ENCODE measurements around the gene NUP214. TPM values are rescaled to one million over a fixed set of nuclear protein-coding genes. Genes with fewer than 3 reads are reported as not detected.
A peak's percentile ranks its signal among the peaks of the same experiment; 100 is the strongest.
"Not testable (repeated sequence)": the region's sequence is repeated elsewhere in the genome, so short reads cannot be mapped to it uniquely, and the experiment has no call there.

NUP214 gene
- total RNA-seq, 2 donors from 2014 or later: 44.1 to 55.1 TPM

GRCh38 chr9:131095666-131096268, 29.6 kb upstream of the NUP214 start:
- ATAC-seq (no peak), DNase-seq (no peak)
- intact Hi-C loops (cut with DNase I, micrococcal nuclease): no loop called here

GRCh38 chr9:131096269-131097125, 28.9 kb upstream of the NUP214 start, which contains the start of gene AIF1L:
Gene AIF1L, plus strand, starts transcription at chr9:131096531. Its CDS starts 99 bp downstream, at chr9:131096630.
- ATAC-seq: peak; percentile 79
- peak in 1 of 2 donors; percentile 30 for DNase-seq
- intact Hi-C loops (cut with DNase I, micrococcal nuclease): no loop called here

- intact Hi-C loops (cut with DNase I, micrococcal nuclease): no loop called here
- no peak for ATAC-seq
- DNase-seq: no peak
These were observed 28.0 kb upstream of the NUP214 start for GRCh38 chr9:131097126-131097947.

- DNase-seq: no peak
- intact Hi-C loops (cut with DNase I, micrococcal nuclease): no loop called here
- ATAC-seq: no peak
These were observed 27.5 kb upstream of the NUP214 start for GRCh38 chr9:131097948-131098278.

- intact Hi-C loops (cut with DNase I, micrococcal nuclease): no loop called here
- DNase-seq (no peak), ATAC-seq (no peak)
These were observed 26.8 kb upstream of the NUP214 start for GRCh38 chr9:131098391-131099101.

- intact Hi-C loops (cut with DNase I, micrococcal nuclease): no loop called here
- no peak for DNase-seq
- ATAC-seq: no peak
These were observed 26.2 kb upstream of the NUP214 start for GRCh38 chr9:131099102-131099606.

GRCh38 chr9:131099845-131100244, 25.5 kb upstream of the NUP214 start:
- intact Hi-C loops (cut with DNase I, micrococcal nuclease); ATAC-seq; DNase-seq: not testable (repeated sequence)

- DNase-seq: no peak
- no peak for ATAC-seq
- intact Hi-C loops (cut with DNase I, micrococcal nuclease): no loop called here
These were observed 24.9 kb upstream of the NUP214 start for GRCh38 chr9:131100445-131100844.

- intact Hi-C loops (cut with DNase I, micrococcal nuclease): no loop called here
- DNase-seq: no peak
- no peak for ATAC-seq
These were observed 24.0 kb upstream of the NUP214 start for GRCh38 chr9:131101207-131101964.

- intact Hi-C loops (cut with DNase I, micrococcal nuclease): no loop called here
- ATAC-seq (no peak), DNase-seq (no peak)
These were observed 22.4 kb upstream of the NUP214 start for GRCh38 chr9:131103024-131103423.

GRCh38 chr9:131103535-131103934, 21.9 kb upstream of the NUP214 start:
- DNase-seq (no peak), ATAC-seq (no peak)
- intact Hi-C loops (cut with DNase I, micrococcal nuclease): no loop called here

GRCh38 chr9:131104016-131104740, 21.2 kb upstream of the NUP214 start:
- DNase-seq (no peak), ATAC-seq (no peak)
- intact Hi-C loops (cut with DNase I, micrococcal nuclease): no loop called here

GRCh38 chr9:131105952-131106351, 19.4 kb upstream of the NUP214 start:
- DNase-seq: no peak
- intact Hi-C loops (cut with DNase I, micrococcal nuclease): no loop called here
- no peak for ATAC-seq

GRCh38 chr9:131107760-131108159, 17.6 kb upstream of the NUP214 start:
- no peak for ATAC-seq
- intact Hi-C loops (cut with DNase I, micrococcal nuclease): no loop called here
- no peak for DNase-seq

GRCh38 chr9:131111186-131111853, 14.1 kb upstream of the NUP214 start:
- no peak for DNase-seq
- intact Hi-C loops (cut with DNase I, micrococcal nuclease): no loop called here
- ATAC-seq: no peak

GRCh38 chr9:131111854-131112311, 13.5 kb upstream of the NUP214 start:
- intact Hi-C loops (cut with DNase I, micrococcal nuclease): no loop called here
- ATAC-seq: no peak
- peak in 1 of 2 donors; percentile 17 for DNase-seq
